ENCODE results near the gene TFEB. TPM values are rescaled to one million over a fixed set of nuclear protein-coding genes. Genes with fewer than 3 reads are reported as not detected.
A peak's percentile ranks its signal among the peaks of the same experiment; 100 is the strongest.

Gene TFEB
- total RNA-seq, 1 donor from 2014 or later: 3.1 TPM

- DNase-seq: no peak
- Mint-ChIP-seq H3K27me3 (ENCODE audit: unreplicated experiment) (peaks cover 6% of the 10 kb centered on the region), H3K4me1 (ENCODE audit: low read depth, unreplicated experiment) (peaks cover 2% of the 10 kb centered on the region), H3K27ac (ENCODE audit: unreplicated experiment) (no peak overlapping the region), H3K36me3 (ENCODE audit: unreplicated experiment) (no peaks in the 10 kb centered on the region), H3K4me3 (ENCODE audit: unreplicated experiment) (no peak overlapping the region), H3K9me3 (ENCODE audit: unreplicated experiment) (no peaks in the 10 kb centered on the region)
- no peak for TF ChIP-seq CTCF (IDR thresholded peaks at IDR 0.05; ENCODE audit: partially characterized antibody, unreplicated experiment)
These were observed 11.2 kb downstream of the TFEB start for GRCh38 chr6:41724228-41724580.

- no peak overlapping the region for H3K4me3 Mint-ChIP-seq (ENCODE audit: unreplicated experiment)
- H3K9me3 Mint-ChIP-seq (ENCODE audit: unreplicated experiment): no peaks in the 10 kb centered on the region
- H3K36me3 Mint-ChIP-seq (ENCODE audit: unreplicated experiment): no peaks in the 10 kb centered on the region
- H3K27me3 Mint-ChIP-seq (ENCODE audit: unreplicated experiment): peaks cover 6% of the 10 kb centered on the region
- peak; percentile 31 for DNase-seq
- H3K4me1 Mint-ChIP-seq (ENCODE audit: low read depth, unreplicated experiment): peaks cover 2% of the 10 kb centered on the region
- H3K27ac Mint-ChIP-seq (ENCODE audit: unreplicated experiment): no peak overlapping the region
- TF ChIP-seq CTCF (IDR thresholded peaks at IDR 0.05; ENCODE audit: partially characterized antibody, unreplicated experiment): no peak
These were observed 11.7 kb downstream of the TFEB start for GRCh38 chr6:41723530-41724227.

GRCh38 chr6:41722969-41723529 lies 12.4 kb downstream of the TFEB start:
- DNase-seq: no peak
- TF ChIP-seq CTCF (IDR thresholded peaks at IDR 0.05; ENCODE audit: partially characterized antibody, unreplicated experiment): no peak
- Mint-ChIP-seq H3K9me3 (ENCODE audit: unreplicated experiment) (no peaks in the 10 kb centered on the region), H3K27ac (ENCODE audit: unreplicated experiment) (no peak overlapping the region), H3K27me3 (ENCODE audit: unreplicated experiment) (peaks cover 7% of the 10 kb centered on the region), H3K4me3 (ENCODE audit: unreplicated experiment) (no peak overlapping the region), H3K4me1 (ENCODE audit: low read depth, unreplicated experiment) (peaks cover 2% of the 10 kb centered on the region), H3K36me3 (ENCODE audit: unreplicated experiment) (no peaks in the 10 kb centered on the region)

GRCh38 chr6:41721414-41721813 lies 14.0 kb downstream of the TFEB start:
- H3K4me3 Mint-ChIP-seq (ENCODE audit: unreplicated experiment): no peak overlapping the region
- H3K36me3 Mint-ChIP-seq (ENCODE audit: unreplicated experiment): no peaks in the 10 kb centered on the region
- no peak overlapping the region for H3K27ac Mint-ChIP-seq (ENCODE audit: unreplicated experiment)
- no peaks in the 10 kb centered on the region for H3K9me3 Mint-ChIP-seq (ENCODE audit: unreplicated experiment)
- H3K4me1 Mint-ChIP-seq (ENCODE audit: low read depth, unreplicated experiment): peaks cover 2% of the 10 kb centered on the region
- no peak for DNase-seq
- TF ChIP-seq CTCF (IDR thresholded peaks at IDR 0.05; ENCODE audit: partially characterized antibody, unreplicated experiment): no peak
- H3K27me3 Mint-ChIP-seq (ENCODE audit: unreplicated experiment): peaks cover 7% of the 10 kb centered on the region

GRCh38 chr6:41720783-41721182 lies 14.6 kb downstream of the TFEB start:
- H3K4me3 Mint-ChIP-seq (ENCODE audit: unreplicated experiment): no peak overlapping the region
- TF ChIP-seq CTCF (IDR thresholded peaks at IDR 0.05; ENCODE audit: partially characterized antibody, unreplicated experiment): no peak
- H3K27me3 Mint-ChIP-seq (ENCODE audit: unreplicated experiment): peaks cover 7% of the 10 kb centered on the region
- no peak overlapping the region for H3K27ac Mint-ChIP-seq (ENCODE audit: unreplicated experiment)
- no peaks in the 10 kb centered on the region for H3K36me3 Mint-ChIP-seq (ENCODE audit: unreplicated experiment)
- H3K9me3 Mint-ChIP-seq (ENCODE audit: unreplicated experiment): peaks cover 2% of the 10 kb centered on the region
- no peak for DNase-seq
- H3K4me1 Mint-ChIP-seq (ENCODE audit: low read depth, unreplicated experiment): peaks cover 2% of the 10 kb centered on the region

All from glutamatergic neuron (in vitro differentiated cells).